ENCODE measurements around the gene ABCA9. TPM values are rescaled to one million over a fixed set of nuclear protein-coding genes. Genes with fewer than 3 reads are reported as not detected.

ABCA9 gene
- total and polyA plus RNA-seq, 2 of the 13 experiments (the other 11 are each of a cell fraction or from before 2014, with no cell fraction given), result 0.04 TPM; not detected in 1

DNA sequence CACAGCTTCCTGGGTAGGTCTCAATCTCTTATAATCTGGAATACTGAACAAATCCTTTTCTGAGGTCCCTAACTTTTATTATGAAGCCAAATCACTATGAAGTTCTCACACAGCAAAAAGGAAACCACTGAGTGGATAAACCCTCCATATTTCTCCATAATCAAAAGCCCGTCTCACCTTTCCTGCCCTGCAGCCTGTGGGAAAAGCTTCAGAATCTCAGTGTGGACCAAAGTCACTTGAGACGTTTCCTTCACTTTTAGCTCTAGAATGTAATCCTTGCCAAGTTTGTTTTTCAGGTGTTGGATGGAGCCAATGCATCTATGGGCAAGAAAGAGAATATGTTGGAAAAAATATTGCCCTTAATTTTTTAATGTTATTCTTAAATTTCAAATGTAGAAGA lies 22.0 kb upstream of the ABCA9 start:
- H2AFZ ChIP-seq (ENCODE audit: low read length), result no peak overlapping the region
- no peak overlapping the region for H3K27ac ChIP-seq (ENCODE audit: extremely low read length, insufficient read depth, low read length)
- no peaks in the 10 kb centered on the region for H3K9me3 ChIP-seq (ENCODE audit: low read length)
- H3K4me2 ChIP-seq (ENCODE audit: low read depth, low read length), result no peak overlapping the region
- WGBS (ENCODE audit: low lambda C conversion rate), result 98% methylated on average over 2 of the region's 2 CpGs
- DNase-seq (ENCODE audit: low spot score), result no peak
- in situ Hi-C loops (cut with HindIII; ENCODE audit: extremely low pct_ligation_motif_present, low pct_unique_long_range_greater_than_20kb) (no loop called here), intact Hi-C loops (cut with micrococcal nuclease; ENCODE audit: unreplicated experiment) (loop anchor here (10.0 kb wide), 1 partner anchor 152 kb away; no protein-coding TSS in a partner anchor)
- H3K4me3 ChIP-seq (replicated peaks in 1 of 3; ENCODE audit: insufficient read depth in 1 of 3, low read depth in 2 of 3, low read length in 3 of 3), result no peak overlapping the region
- no TSS peak for BruUV-seq (replicated peaks)
- no peaks in the 10 kb centered on the region for H3K36me3 ChIP-seq (replicated peaks in 1 of 2; ENCODE audit: control insufficient read depth in 1 of 2, insufficient read depth in 2 of 2, low read length in 2 of 2)
- H4K20me1 ChIP-seq (ENCODE audit: insufficient read depth, low read length), result no peaks in the 10 kb centered on the region
- H3K9ac ChIP-seq (ENCODE audit: insufficient read depth, low read depth, low read length), result no peak overlapping the region
- POLR2A ChIA-PET, result no interaction called here
- no peak for FAIRE-seq
- no peak for TF ChIP-seq RFXAP (CRISPR knock-in tag; IDR thresholded peaks at IDR 0.05; ENCODE audit: borderline replicate concordance)
- TF ChIP-seq SIN3B (IDR thresholded peaks at IDR 0.05; ENCODE audit: low read length), result no peak
- TF ChIP-seq ZNF703 (CRISPR knock-in tag; IDR thresholded peaks at IDR 0.05; ENCODE audit: borderline replicate concordance), result no peak
- TF ChIP-seq SMARCC2 (IDR thresholded peaks at IDR 0.05), result no peak
- no peak for TF ChIP-seq MEF2D (CRISPR knock-in tag; IDR thresholded peaks at IDR 0.05)
- no peak for TF ChIP-seq RAD21 (CRISPR knock-in tag; IDR thresholded peaks at IDR 0.05)
- no peak for TF ChIP-seq ZNF616 (CRISPR knock-in tag; IDR thresholded peaks at IDR 0.05; ENCODE audit: low read depth)
- no peaks in the 10 kb centered on the region for H3K27me3 ChIP-seq (ENCODE audit: control insufficient read depth in 1 of 2, insufficient read depth in 2 of 2, low read length in 2 of 2)
- CTCF ChIA-PET (ENCODE audit: low intra/inter-chr PET ratio, low total read pairs), result no interaction called here
- ATAC-seq, result no peak
- no peaks in the 10 kb centered on the region for H3K79me2 ChIP-seq (ENCODE audit: insufficient read depth, low read length)
- peaks cover 11% of the 10 kb centered on the region for H3K4me1 ChIP-seq (ENCODE audit: insufficient read depth, low read length)

DNA sequence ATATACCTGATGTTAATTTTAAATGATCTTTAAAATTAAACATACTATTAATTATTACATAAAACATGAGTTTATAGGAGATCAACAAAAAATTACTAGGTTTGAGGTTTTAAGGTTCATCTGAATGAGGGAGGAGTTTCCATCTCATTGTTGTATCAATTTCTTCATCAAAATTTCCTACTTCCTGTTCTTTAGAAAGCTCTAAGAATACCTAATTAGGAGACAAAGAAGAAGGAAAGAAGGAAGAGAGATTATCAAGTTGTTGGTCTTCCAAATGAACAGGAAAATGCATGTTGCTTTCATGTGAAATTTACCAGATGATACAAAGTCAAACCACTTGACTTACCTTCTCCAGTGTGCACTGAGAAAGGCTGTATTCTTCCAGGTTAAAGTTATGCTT lies 18.1 kb upstream of the ABCA9 start:
- in situ Hi-C loops (cut with HindIII; ENCODE audit: extremely low pct_ligation_motif_present, low pct_unique_long_range_greater_than_20kb) (no loop called here), intact Hi-C loops (cut with micrococcal nuclease; ENCODE audit: unreplicated experiment) (no loop called here)
- ATAC-seq (no peak), DNase-seq (ENCODE audit: low spot score) (no peak), FAIRE-seq (no peak)
- ChIA-PET CTCF (ENCODE audit: low intra/inter-chr PET ratio, low total read pairs) (no interaction called here), POLR2A (no interaction called here)
- H3K27me3 ChIP-seq (ENCODE audit: control insufficient read depth in 1 of 2, insufficient read depth in 2 of 2, low read length in 2 of 2), result no peaks in the 10 kb centered on the region
- no peaks in the 10 kb centered on the region for H4K20me1 ChIP-seq (ENCODE audit: insufficient read depth, low read length)
- peaks cover 12% of the 10 kb centered on the region for H3K4me1 ChIP-seq (ENCODE audit: insufficient read depth, low read length)
- TF ChIP-seq, protein P1, sequence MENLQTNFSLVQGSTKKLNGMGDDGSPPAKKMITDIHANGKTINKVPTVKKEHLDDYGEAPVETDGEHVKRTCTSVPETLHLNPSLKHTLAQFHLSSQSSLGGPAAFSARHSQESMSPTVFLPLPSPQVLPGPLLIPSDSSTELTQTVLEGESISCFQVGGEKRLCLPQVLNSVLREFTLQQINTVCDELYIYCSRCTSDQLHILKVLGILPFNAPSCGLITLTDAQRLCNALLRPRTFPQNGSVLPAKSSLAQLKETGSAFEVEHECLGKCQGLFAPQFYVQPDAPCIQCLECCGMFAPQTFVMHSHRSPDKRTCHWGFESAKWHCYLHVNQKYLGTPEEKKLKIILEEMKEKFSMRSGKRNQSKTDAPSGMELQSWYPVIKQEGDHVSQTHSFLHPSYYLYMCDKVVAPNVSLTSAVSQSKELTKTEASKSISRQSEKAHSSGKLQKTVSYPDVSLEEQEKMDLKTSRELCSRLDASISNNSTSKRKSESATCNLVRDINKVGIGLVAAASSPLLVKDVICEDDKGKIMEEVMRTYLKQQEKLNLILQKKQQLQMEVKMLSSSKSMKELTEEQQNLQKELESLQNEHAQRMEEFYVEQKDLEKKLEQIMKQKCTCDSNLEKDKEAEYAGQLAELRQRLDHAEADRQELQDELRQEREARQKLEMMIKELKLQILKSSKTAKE (CRISPR knock-in tag; IDR thresholded peaks at IDR 0.05; ENCODE audit: borderline replicate concordance), result no peak
- no peak for TF ChIP-seq POLR2AphosphoS5 (IDR thresholded peaks at IDR 0.05; ENCODE audit: low read depth, low read length)
- no peak for TF ChIP-seq ZNF644 (CRISPR knock-in tag; IDR thresholded peaks at IDR 0.05; ENCODE audit: low read depth)
- no peak overlapping the region for H2AFZ ChIP-seq (ENCODE audit: low read length)
- H3K36me3 ChIP-seq (replicated peaks in 1 of 2; ENCODE audit: control insufficient read depth in 1 of 2, insufficient read depth in 2 of 2, low read length in 2 of 2), result no peaks in the 10 kb centered on the region
- no TSS peak for BruUV-seq (replicated peaks)
- no peaks in the 10 kb centered on the region for H3K79me2 ChIP-seq (ENCODE audit: insufficient read depth, low read length)
- no peak overlapping the region for H3K4me2 ChIP-seq (ENCODE audit: low read depth, low read length)
- no peak overlapping the region for H3K4me3 ChIP-seq (replicated peaks in 1 of 3; ENCODE audit: insufficient read depth in 1 of 3, low read depth in 2 of 3, low read length in 3 of 3)
- H3K27ac ChIP-seq (ENCODE audit: extremely low read length, insufficient read depth, low read length), result no peak overlapping the region
- H3K9me3 ChIP-seq (ENCODE audit: low read length), result peaks cover 9% of the 10 kb centered on the region; the same call in 1 of the 2 replicates
- no peak overlapping the region for H3K9ac ChIP-seq (ENCODE audit: insufficient read depth, low read depth, low read length)
